HuH-7 (cell line): ENCODE measurements around the gene BSPH1.
"Not testable (repeated sequence)": the region's sequence is repeated elsewhere in the genome, so short reads cannot be mapped to it uniquely, and the experiment has no call there.

Experiments
- DNase-seq: peaks from one replicate; pipeline ENCODE4 v3.0.0; 2011; ENCODE audit warnings: low spot score

The BSPH1 gene

GRCh38 chr19:47920107-47920506 is 71.9 kb downstream of the BSPH1 start:
- not testable (repeated sequence) for DNase-seq
